ENCODE measurements around the gene APLP2. TPM values are rescaled to one million over a fixed set of nuclear protein-coding genes. Genes with fewer than 3 reads are reported as not detected.
A peak's percentile ranks its signal among the peaks of the same experiment; 100 is the strongest.

APLP2 gene
- total and polyA plus RNA-seq, 2 experiments from 2014 or later = 322 to 362 TPM

GRCh38 chr11:130031056-130031455, 38.6 kb upstream of the APLP2 start:
- no peak overlapping the region for H3K4me3 Mint-ChIP-seq
- Histone ChIP-seq H3K27ac (ENCODE audit: low read depth) (no peak overlapping the region), H3F3A (replicated peaks; ENCODE audit: low read depth) (no peaks in the 10 kb centered on the region), H3K4me3 (no peak overlapping the region), H4K20me1 (replicated peaks; ENCODE audit: insufficient read depth) (no peaks in the 10 kb centered on the region), H3K9me2 (ENCODE audit: insufficient read depth) (no peaks in the 10 kb centered on the region; the same call in 1 of the 2 replicates), H3K36me3 (ENCODE audit: insufficient read depth) (no peaks in the 10 kb centered on the region), H3K27me3 (ENCODE audit: insufficient read depth) (no peaks in the 10 kb centered on the region), H3K4me1 (ENCODE audit: insufficient read depth) (no peaks in the 10 kb centered on the region), H2AFZ (peak overlapping the region; percentile 20; the same call in 1 of the 2 replicates), H3K79me2 (replicated peaks; ENCODE audit: insufficient read depth) (no peaks in the 10 kb centered on the region), H3K4me2 (no peak overlapping the region)
- no peaks in the 10 kb centered on the region for H3K9me3 Mint-ChIP-seq
- no peaks in the 10 kb centered on the region for H3K36me3 Mint-ChIP-seq (ENCODE audit: low read depth)
- no peak for TF ChIP-seq POLR2AphosphoS5 (IDR thresholded peaks at IDR 0.05; ENCODE audit: low read depth)
- no peak for TF ChIP-seq ZNF462 (CRISPR knock-in tag; IDR thresholded peaks at IDR 0.05)
- no peak for TF ChIP-seq EZH2phosphoT487 (IDR thresholded peaks at IDR 0.05; ENCODE audit: unreplicated experiment)
- TF ChIP-seq ETS1 (IDR thresholded peaks at IDR 0.05) = no peak
- TF ChIP-seq ZNF114 (CRISPR knock-in tag; IDR thresholded peaks at IDR 0.05) = no peak
- no peak for TF ChIP-seq REST (IDR thresholded peaks at IDR 0.05; ENCODE audit: unreplicated experiment)
- TF ChIP-seq CTCF (conservative IDR thresholded peaks at IDR 0.05; ENCODE audit: low read depth in 2 of 2) = no peak
- no peak for TF ChIP-seq STAT1 (IDR thresholded peaks at IDR 0.05; ENCODE audit: unreplicated experiment)
- no peak for TF ChIP-seq JUNB (IDR thresholded peaks at IDR 0.05; ENCODE audit: unreplicated experiment)
- no peak for TF ChIP-seq CREB1 (CRISPR knock-in tag; IDR thresholded peaks at IDR 0.05; ENCODE audit: low read depth)
- TF ChIP-seq EZH2 (IDR thresholded peaks at IDR 0.05; ENCODE audit: low read depth, unreplicated experiment) = no peak
- no peak for TF ChIP-seq ZNF331 (CRISPR knock-in tag; IDR thresholded peaks at IDR 0.05; ENCODE audit: low read depth)
- ATAC-seq = no peak
- no peaks in the 10 kb centered on the region for H3K27me3 Mint-ChIP-seq (ENCODE audit: insufficient read depth, low read depth, poor library complexity)
- peaks cover 17% of the 10 kb centered on the region for H3K4me1 Mint-ChIP-seq
- no peak overlapping the region for H3K27ac Mint-ChIP-seq
- no peak for DNase-seq (ENCODE audit: low spot score)

Measured in GM23338 (cell line).